HG03108 (cell line): ENCODE data around the gene PTPRG.

Source experiments
- ATAC-seq: cut with Tn5 transposase; IDR thresholded peaks from one replicate; pipeline ENCODE4 v1.9.1; 2021; ENCODE audit warnings: moderate library complexity; ENCODE audit not compliant: unreplicated experiment

Gene PTPRG

DNA sequence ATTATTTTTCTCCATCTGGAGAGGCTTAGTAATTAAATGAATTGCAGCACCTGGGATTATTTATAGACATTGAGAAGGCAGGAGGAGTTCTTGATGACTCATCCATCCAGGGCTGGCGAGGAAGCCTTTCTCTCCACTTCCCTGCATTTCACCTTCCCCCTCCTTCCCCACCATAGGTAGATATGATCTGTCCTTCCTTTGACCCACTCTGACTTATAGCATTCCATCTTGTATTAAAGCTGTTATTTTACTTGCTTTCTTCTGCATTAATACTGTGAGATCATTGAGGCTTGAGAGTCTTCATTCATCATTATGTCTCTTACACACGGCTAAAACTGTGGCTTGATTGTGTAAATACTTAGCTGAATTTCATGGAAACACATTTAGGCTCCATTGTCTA, 523.2 kb downstream of the PTPRG start:
- ATAC-seq = no peak

DNA sequence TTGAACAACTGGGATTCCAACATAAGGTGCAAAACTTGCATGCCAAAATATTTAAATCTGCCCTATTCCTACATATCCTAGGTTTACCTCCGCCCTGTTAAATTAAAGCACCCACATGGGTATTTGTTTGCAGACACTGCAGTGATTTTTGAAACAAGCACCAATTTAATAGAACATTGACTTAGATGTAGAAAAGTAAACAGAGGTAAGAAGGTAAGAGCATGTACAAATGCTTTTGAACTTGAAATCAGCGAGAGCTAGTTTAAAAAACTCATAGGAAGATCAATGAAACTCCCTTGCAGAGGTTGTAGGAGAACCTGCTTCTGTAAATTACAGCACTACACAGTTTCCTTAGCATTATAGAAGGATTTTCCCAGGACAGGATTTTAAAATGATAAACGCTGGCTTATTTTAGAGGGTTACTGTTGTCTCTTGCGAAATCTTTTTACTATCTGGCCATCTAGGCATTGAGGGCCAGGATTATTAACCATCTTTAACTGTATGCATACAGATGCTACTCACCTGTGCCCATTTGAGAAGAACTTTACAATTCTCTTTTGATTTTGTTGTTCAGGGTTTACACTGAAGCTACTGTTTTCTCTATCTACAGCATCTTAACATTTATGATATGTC, 527.2 kb downstream of the PTPRG start:
- ATAC-seq = no peak

DNA sequence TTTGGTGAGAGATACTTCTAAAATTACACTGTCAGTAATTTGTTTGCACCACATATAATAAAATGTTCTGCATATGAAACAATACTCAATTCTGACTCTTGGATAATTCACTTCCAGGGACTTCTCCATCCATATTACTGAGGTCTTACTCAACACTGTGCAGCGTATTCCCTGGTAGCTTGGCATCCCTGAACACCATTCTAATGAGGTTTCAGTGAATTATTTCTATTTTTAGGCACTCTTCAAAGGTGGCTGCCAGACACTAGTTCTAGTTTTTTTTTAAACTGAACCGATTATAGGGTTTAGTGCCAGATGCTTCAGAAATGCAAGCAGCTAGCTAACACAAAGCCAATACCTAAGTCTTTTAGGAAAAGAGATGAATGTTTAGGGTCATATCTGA, 528.7 kb downstream of the PTPRG start:
- ATAC-seq = no peak

DNA sequence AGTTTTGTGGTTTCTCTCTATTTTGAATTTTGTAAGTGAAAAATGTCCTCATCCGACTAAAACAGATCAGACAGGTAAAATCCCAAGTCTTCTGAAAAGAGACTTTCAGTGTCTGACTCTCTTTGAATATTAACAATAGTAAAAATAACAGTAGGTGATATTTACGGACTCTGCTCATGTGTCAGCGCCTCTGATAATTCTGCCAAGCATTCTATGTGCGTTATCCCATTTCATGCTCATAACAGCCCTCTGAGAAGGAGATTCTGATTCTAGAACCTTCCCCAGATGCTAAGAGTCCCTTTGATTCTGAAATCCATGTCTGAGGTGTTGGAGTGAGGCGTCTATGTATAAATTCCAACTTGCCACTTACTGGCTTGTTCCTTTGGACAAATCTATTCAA, 529.1 kb downstream of the PTPRG start:
- no peak for ATAC-seq

DNA sequence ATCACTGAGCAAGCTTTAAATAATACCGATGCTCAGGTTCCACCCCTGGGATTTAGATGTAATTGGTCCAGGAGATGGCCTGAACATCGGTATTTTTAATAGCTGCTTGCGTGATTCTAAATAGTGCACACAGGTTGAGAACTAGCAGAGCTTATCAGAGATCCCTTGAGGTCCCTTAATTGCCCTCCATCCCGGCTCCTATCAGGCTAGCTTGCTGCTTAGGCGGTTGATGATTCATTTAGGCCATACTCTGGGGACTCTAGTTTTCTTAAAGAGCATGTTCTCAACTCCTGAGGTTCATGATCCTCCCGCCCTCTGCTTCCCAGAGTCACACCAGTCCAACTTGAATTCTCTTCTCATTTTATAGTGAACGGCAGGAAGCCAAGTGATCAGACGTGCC, 531.7 kb downstream of the PTPRG start:
- ATAC-seq = no peak

DNA sequence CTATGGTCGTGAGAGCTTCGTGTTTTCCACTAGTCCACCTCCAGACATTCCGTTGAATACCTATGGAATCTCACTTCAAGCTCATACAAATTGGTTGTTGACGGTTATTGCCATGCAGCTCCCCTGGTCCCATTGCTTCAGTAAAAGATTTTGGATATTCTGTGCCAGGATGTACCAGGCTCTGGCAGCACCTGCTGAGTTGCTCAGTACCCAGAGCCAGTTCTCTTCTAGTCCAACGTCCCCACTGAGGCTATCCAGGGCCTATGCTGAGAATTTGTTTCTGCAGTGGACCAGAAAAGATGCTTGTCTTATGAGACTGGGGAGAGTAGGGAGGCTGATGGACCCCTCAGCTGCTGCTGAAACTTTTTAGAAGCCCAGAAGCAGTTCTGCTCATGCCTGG, 533.1 kb downstream of the PTPRG start:
- no peak for ATAC-seq

DNA sequence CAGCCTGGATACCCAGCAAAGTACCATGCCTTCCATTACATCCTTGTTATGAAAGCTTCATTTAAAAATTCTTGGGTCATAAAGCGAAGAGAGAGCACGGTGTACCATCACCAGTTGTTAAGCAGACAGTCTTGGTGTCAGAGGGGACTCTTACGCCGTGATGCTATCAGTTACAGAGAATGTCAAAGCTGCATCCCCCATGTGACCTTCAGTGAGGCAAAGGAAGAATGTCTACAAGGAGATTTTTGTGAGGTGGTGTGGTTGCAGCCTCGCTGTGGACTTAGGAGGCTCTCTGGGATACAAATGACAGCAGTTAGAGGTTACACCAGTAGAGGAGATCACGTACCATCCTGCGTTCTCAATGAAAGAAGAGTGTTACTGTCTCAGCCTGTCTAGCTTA, 533.7 kb downstream of the PTPRG start:
- no peak for ATAC-seq

DNA sequence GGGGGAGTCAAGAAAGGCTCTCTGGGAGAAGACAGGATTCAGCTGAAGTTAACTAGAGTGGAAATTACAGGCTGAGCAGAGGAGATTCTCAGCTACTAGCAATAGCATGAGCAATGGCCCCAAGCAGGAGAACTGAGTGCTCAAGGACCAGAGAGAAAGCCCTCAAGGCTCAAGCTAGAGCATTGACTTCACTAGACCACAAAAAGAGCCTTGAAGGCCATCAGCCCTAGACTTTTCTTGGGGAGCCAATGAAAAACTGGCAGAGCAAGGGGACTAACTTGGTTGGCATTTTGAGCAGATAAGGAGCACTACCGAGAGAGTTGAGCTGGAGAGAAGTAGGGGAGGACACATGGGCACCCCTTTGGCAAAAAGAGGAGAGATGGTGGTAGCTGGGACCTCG, 534.4 kb downstream of the PTPRG start:
- ATAC-seq = no peak

DNA sequence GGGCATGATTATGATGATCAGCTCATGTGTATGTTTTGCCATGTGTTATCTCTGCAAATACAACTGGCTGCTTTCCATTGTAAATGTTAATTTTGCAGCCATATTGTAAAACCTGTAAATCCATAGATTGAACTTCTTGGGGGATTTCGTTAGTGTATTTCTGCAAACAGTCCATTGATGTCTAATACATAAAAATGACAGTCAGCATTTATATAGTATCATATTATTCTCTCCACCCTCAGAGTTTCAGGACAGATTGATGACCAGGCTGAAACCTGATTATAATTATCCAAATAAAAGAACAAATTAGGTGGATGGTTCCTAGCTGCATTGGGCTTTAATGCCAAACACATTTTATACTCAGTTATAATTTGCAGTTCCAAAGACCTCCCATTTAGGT, 535.1 kb downstream of the PTPRG start:
- ATAC-seq = no peak

DNA sequence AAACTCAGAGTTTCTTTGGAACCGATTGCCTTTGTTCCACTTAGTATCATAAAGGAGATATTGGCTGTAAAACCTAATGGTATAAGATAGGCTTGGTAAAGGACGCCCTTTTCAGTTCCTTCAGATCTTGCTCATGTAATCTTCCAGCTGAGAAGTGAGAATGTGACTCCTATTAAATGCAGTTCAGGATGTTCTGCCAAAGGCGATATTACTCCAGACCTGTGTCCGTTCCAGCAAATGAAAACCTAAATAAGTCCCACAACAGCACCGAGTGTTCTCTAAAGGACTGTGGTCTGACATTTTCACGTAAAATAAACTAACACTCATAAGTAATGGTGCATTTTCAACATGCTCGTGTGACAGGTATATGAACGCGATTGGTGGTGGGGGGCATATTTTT, 535.8 kb downstream of the PTPRG start:
- ATAC-seq = no peak

DNA sequence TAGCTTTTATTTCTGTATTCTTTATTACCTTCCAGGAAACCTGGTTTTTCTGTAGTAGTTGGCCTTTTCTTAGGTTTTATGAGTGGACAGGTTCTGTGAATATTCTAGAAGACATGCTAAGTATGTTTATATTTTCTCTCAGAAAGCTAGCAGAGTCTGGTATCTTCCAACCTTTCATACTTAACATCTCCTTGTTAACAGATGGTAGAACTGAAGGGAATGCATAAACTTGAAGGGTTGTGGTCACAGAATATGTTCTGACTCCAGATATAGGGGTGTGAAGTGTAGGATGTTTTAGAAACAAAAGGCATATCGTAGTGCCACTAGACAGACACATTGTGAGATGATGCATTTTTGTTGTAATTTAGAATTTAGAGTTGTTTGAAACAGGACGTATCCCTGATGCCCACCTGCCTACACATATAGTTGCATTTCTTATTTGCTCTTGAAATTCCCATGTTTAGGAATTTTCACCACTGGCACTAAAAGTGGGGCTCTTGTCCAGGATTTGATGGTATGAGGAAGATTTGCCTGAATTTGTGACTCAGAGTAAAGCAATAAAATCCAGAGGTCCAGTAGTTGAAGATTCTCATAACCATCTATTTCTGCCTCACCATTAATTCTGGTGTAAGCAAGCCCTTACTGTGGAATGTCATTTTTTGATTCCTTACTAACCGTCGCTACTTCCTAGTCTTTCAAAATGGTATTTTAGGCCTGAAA, 537.4 kb downstream of the PTPRG start:
- ATAC-seq = no peak

DNA sequence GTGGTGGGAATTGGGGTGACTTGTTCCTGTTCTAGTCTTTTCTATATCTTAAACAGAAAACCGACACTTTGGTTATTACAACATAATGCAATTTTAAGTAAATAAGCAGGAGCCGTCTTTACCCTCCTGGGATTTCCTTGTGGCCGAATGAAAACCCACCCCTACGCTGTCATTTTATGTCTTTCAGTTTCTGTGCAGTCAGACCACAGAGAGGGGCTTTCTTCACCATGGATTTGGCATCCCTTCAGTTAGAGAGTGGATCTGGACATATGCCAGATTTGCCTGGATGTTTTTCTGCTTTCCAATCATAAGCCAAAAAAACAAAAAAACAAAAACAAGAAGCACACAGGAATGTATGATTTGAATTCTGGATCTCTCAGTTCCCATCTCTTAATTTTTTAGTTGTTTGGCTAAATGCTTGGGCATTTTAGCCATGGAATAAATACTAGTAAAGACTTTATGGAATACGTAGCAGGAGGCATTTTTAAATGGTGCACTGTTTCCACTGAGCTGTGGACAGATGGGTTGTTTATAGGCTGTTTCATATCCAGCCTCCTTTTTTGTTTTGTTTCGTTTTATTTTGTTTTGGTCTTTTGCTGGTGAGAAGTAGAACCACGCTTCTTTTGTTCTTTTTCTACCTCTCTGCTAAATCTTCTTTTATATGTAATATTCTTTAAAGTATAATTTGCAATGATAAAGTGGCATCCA, 539.1 kb downstream of the PTPRG start:
- ATAC-seq = no peak

DNA sequence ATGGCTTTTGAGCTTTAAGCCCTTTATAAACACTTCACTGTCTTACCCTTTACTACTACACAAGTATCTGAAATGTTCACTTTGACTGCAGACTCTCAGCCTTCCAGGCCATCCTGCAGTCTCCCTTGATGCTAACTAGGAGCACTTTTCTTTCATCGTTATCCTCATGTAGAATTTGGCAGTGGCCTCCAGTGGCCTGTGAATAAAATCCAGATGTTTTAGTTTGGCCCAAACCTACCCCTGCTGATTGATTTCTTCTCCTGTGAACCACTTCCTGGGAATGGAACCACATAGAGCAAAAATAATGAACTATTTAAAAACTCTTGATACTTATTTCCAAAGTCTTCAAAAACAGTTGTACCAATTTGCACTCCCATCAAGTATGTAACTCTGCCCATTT, 540.1 kb downstream of the PTPRG start:
- ATAC-seq = no peak

DNA sequence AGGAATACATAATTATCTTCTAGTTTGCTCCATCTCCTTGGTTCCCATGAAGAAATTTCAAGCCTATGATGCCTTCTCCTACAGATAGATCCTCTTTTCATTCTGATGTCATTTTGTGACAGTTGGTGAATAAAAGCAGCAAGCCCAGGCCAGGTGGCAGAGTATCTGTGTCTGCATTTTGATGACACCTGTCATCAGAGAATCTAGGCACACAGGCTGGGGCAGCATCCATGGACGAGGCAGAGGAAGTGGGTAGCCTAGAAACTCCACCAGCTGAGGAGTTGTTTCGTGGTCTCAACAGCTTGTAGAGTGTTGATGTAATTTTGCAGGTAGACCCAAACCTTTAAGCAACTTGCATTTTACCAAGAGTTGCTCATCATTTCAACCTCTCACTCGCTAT, 542.2 kb downstream of the PTPRG start:
- ATAC-seq = no peak

DNA sequence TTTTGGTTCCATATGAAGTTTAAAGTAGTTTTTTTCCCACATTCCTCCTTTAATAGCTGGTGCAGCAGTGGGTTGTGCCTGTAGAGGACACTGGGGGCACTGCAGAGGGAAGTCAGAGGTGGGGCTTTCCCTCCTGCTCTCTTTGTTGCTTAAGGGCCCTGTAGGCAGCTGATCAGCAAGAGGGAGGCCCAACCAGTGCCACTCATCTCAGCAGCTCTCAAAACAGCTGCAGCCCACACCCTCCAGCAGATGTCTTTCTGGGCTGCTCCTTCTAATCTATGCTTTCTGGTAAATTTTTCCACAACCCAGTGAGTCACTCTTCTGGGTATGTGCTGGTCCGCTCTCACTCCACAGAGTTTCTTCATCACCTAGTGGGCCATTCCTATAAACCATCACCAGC, 548.2 kb downstream of the PTPRG start:
- no peak for ATAC-seq

DNA sequence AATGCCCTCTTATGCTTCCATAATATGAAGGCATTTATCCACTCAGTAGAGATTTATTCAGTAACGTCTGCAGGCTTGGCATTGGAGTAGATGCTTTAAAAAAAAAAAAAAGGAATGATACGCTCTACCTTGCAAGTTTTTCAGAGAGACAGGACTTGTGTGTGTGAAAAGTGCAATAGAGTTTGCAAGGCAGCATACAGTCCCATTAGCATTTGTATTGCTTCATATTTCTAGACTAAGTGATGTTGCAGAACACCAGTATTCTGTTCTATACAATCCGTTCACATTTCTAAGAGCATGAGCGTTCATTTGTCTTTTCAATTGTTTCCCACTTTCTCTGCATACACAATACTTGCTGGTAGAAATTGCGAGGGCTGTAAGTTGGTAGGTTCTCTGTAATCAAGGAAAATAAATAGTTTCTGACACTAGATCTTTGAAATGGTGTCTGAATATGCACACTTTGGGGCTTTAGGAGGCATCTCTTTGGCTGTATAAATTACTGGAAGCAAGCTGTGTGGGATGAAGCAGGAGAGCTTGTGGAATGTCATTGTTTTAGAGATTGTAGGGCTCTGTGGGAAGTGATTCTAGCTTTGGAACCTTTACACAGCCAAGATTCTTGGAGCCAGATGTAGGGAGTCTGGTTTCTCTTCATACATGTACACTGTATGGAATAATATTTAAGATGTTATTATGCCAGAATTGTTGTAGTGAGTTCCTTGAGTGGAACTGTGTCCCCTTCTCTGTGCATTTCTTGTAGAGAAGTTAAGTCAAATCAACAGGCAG, 549.3 kb downstream of the PTPRG start:
- no peak for ATAC-seq

DNA sequence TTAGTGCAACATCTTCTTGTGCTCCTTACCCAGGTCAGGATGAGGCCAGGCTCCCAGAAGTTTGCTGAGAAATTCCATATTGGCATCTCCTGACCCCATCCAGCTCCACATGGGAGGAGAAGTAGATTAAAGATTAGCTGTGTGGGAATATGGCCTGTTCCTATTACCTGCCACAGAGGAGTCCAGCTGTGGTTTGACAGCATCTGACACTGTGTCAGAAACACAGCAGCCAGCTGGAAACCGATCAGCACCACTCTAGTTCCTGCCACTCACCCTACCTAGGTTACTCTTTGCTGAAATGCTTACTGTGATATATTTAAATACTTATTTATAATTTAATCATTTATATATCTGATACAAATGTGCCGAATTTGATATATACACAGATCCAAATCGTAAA, 551.7 kb downstream of the PTPRG start:
- ATAC-seq = no peak

DNA sequence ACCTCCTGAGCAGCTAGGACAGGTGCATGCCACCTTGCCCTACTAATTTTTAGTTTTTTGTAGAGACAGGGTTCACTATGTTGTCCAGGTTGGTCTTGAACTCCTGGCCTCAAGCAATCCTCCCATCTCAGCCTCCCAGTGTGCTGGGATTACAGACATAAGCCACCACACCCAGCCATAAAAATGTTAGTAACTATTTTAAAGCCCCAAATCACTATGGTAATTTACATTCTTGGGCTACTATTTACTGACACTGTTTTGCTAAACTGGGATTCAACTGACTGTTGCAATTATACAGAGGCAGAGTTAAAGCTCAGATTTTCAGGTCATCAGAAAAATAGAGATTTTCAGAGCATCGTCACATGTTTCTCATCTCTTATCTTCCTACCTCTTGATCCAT, 553.4 kb downstream of the PTPRG start:
- no peak for ATAC-seq

DNA sequence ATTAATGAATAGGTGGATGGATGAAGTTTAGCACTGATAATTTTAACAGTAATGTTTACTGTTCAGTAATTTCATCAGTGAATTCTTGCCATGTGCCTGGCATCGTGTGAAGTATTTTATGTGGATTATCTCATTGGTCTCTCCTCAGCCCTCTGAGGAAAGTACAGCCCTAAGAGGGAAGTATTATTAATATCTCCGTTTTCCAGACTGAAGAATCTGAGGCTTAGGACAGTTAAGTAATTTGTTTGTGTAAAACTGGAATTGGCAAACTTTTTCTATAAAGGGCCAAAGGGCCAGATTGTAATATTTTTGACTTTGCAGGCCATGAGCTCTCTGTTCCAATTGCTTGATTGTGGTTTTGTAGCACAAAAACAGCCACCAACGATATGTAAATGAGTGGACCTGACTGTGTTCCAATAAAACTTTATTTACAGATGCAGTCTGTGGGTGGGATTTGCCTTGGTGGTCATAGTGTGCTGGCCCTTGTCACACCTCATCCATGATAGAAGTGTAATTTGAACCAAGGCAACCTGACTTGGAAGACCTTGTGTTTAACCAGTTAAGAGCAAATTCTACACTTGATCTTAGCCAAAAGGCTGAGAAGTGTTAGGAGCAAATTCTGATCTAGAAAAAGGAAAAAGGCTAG, 556.7 kb downstream of the PTPRG start:
- no peak for ATAC-seq

DNA sequence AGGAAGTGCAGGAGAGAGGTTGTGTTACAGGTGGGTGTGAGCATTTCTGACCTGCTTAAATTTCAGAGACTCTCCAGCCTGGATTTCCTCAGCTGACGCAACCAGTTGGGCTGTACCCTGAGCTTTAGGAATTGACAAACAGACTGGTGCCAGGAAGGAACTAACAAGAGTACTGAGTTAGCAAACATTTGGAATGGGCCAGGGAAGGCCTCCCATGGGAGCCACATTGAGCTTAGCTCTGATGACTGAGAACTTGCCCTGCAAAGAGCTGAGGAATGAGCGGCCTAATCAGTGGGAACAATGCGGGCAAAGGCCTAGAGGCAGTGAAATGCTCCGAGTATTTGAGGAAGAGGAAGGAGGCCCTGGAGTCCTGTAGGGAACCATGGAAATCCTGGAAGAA, 557.8 kb downstream of the PTPRG start:
- no peak for ATAC-seq

DNA sequence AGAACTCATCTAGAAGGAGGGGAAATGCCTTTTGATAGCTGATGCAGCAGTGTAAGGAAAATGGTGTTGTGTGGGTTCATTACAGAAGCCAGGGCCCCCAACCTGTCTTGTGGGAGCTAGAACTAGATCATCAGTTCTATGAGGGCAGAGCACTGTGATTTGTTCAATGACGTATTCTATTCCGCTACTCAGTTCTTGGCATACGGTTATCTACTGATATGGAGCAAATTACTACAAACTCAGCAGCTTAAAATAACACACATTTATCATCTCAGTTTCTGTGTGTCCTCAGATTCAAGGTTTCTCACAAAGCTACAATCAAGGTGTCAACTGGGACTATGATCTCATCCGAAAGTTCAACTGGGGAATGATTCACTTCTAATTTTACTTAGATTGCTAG, 561.4 kb downstream of the PTPRG start:
- no peak for ATAC-seq
